DND-41 (cell line): ENCODE data around the gene NUDC.

Source experiments
- ATAC-seq: fragments of 200-7000 bp; cut with Tn5 transposase; 3 replicates; pipeline ENCODE4 v1.9.1; 2021; ENCODE audit warnings: low read depth; ENCODE audit not compliant: insufficient read depth
- DNase-seq: peaks from one replicate; pipeline ENCODE4 v3.0.0-alpha.2; 2020
- H2AFZ ChIP-seq: 2 replicates; pipeline ENCODE4 v1.6.0; 2012; ENCODE audit warnings: low read depth, low read length
- H3K27ac ChIP-seq: 2 replicates; pipeline ENCODE4 v1.5.1; 2012; ENCODE audit warnings: low read length, inconsistent platforms
- H3K27me3 ChIP-seq: fragments of 200-600 bp; sonication (generic); 2 replicates; pipeline ENCODE4 v1.6.0; 2012; ENCODE audit warnings: low read length, mild to moderate bottlenecking, inconsistent platforms; ENCODE audit not compliant: insufficient read depth, poor library complexity
- H3K36me3 ChIP-seq: 2 replicates; pipeline ENCODE4 v1.5.1; 2012; ENCODE audit warnings: low read length, inconsistent platforms; ENCODE audit not compliant: insufficient read depth
- H3K4me1 ChIP-seq: 2 replicates; pipeline ENCODE4 v1.5.1; 2012; ENCODE audit warnings: mild to moderate bottlenecking, low read length; ENCODE audit not compliant: insufficient read depth
- H3K4me2 ChIP-seq: 2 replicates; pipeline ENCODE4 v1.6.0; 2012; ENCODE audit warnings: mild to moderate bottlenecking, moderate library complexity, low read length, inconsistent platforms; ENCODE audit not compliant: insufficient read depth
- H3K4me3 ChIP-seq, 2 experiments: fragments of 200-600 bp in 1 of 2; shearing (Covaris generic) in 1 of 2; 2 replicates each; pipeline ENCODE4 v1.5.1; 2012 to 2016; ENCODE audit warnings: inconsistent platforms in 2 of 2, low read length in 2 of 2, mild to moderate bottlenecking in 2 of 2, low read depth in 1 of 2, moderate library complexity in 1 of 2
- H3K79me2 ChIP-seq: 2 replicates; pipeline ENCODE4 v1.6.0; 2012; ENCODE audit warnings: low read length, inconsistent platforms; ENCODE audit not compliant: insufficient read depth
- H3K9ac ChIP-seq: 2 replicates; pipeline ENCODE4 v1.6.0; 2012; ENCODE audit warnings: low read depth, mild to moderate bottlenecking, inconsistent platforms, low read length, moderate library complexity
- H3K9me3 ChIP-seq: 2 replicates; pipeline ENCODE4 v1.5.1; 2012; ENCODE audit warnings: low read length, moderate library complexity, mild to moderate bottlenecking, inconsistent platforms; ENCODE audit not compliant: insufficient read depth, severe bottlenecking
- H4K20me1 ChIP-seq: 2 replicates; pipeline ENCODE4 v1.6.0; 2012; ENCODE audit warnings: low read length; ENCODE audit not compliant: insufficient read depth
- EZH2 ChIP-seq: IDR thresholded peaks from 3 replicates; pipeline ENCODE4 v1.6.1; 2012; ENCODE audit warnings: borderline replicate concordance, low read depth, mild to moderate bottlenecking, moderate library complexity, low read length, inconsistent platforms; ENCODE audit not compliant: severe bottlenecking
- TF ChIP-seq, protein P1 (sequence below): IDR thresholded peaks from 2 replicates; pipeline ENCODE4 v1.5.1; 2012; ENCODE audit warnings: borderline replicate concordance, low read length, moderate library complexity, mild to moderate bottlenecking; ENCODE audit not compliant: poor library complexity, severe bottlenecking; ENCODE audit errors: extremely low read depth

NUDC gene

DNA sequence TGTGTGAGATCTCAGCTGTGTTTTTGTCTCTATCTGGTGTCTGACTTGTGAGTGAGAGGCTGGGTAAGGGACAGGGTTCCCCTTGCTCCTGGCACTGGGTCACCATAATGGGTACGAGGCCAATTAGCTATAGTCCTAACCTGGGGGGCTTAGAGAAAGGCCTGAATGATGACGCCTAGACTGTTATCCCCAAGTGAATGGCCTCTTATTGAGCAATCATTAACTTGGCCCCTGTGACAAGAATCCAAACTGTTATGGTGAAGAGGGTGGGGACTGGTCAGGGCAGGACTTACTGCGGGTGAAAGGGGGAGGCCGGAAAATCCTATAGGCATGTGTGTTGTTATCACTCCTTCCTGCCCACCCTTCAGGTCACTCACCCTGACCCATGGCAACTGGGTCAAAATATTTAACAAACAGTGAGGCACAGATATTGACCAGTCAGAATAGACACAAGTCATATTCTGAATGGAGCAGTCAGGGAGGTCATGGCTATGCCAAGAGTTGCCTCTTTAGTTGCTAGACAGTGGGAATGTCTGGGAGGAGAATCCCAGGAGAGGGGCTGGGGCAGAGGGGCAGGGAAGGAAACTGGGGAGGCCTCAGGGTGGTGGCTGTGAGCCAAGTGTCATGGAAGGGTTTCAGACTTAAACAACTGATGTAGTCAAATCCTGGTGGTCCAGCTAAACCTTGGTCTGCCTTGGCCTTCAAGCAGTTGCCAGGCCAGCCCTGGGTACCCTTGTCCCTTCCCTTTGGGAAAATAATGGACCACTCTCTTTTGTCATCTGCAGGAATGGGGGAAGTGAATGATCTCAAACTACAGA lies 11.0 kb upstream of the NUDC start:
- Histone ChIP-seq H3K27ac (no peak overlapping the region), H3K79me2 (no peaks in the 10 kb centered on the region), H3K9ac (no peak overlapping the region), H3K4me2 (no peak overlapping the region), H3K36me3 (no peaks in the 10 kb centered on the region), H3K4me1 (no peaks in the 10 kb centered on the region), H4K20me1 (no peaks in the 10 kb centered on the region), H3K27me3 (no peaks in the 10 kb centered on the region), H3K4me3 (no peak overlapping the region), H3K9me3 (no peaks in the 10 kb centered on the region), H2AFZ (no peak overlapping the region; the same call in 1 of the 2 replicates)
- DNase-seq (no peak), ATAC-seq (no peak)
- TF ChIP-seq, protein P1, sequence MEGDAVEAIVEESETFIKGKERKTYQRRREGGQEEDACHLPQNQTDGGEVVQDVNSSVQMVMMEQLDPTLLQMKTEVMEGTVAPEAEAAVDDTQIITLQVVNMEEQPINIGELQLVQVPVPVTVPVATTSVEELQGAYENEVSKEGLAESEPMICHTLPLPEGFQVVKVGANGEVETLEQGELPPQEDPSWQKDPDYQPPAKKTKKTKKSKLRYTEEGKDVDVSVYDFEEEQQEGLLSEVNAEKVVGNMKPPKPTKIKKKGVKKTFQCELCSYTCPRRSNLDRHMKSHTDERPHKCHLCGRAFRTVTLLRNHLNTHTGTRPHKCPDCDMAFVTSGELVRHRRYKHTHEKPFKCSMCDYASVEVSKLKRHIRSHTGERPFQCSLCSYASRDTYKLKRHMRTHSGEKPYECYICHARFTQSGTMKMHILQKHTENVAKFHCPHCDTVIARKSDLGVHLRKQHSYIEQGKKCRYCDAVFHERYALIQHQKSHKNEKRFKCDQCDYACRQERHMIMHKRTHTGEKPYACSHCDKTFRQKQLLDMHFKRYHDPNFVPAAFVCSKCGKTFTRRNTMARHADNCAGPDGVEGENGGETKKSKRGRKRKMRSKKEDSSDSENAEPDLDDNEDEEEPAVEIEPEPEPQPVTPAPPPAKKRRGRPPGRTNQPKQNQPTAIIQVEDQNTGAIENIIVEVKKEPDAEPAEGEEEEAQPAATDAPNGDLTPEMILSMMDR = no peak
- TF ChIP-seq EZH2 = no peak

DNA sequence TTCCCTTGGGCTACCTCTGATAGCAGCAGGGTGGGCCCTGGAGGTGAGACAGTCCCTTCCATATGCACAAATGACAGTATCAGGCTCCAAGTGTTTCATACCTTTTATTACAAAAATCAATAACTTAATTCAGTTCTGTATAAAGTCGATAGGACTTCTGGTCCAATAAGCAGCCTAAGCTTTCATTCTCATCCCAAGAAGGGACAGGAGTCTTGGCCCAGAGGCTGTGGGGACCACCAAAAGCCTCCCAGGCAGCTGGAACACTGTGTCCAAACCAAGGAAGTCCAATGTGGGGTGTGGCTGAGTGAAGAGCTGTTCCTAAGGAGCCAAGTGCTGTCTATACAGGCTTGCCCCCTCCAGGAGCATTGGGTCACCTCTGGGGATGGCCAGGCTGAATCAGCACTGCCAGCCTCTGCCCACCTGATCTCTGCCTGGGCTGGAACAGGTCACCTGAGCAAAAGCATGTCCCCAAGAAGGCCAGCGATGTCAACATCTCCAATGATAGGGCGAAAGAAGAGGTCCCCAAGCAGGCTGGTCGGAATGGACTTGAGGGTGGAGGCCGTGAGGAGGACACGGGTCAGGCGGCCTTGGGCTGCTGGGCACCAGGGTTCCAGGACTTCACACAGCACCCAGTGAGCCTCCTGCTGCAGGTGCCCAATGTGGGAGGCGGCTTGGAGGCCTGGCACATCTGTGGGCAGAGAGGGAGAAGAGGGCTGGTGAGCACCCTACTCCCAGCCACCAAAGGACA lies 10.0 kb upstream of the NUDC start:
- no peaks in the 10 kb centered on the region for H3K9me3 ChIP-seq
- ATAC-seq = no peak
- no peaks in the 10 kb centered on the region for H3K27me3 ChIP-seq
- no peaks in the 10 kb centered on the region for H3K36me3 ChIP-seq
- H3K4me2 ChIP-seq = no peak overlapping the region
- H4K20me1 ChIP-seq = no peaks in the 10 kb centered on the region
- TF ChIP-seq EZH2 = no peak
- TF ChIP-seq, protein P1 = no peak
- H3K4me1 ChIP-seq = no peaks in the 10 kb centered on the region
- H3K27ac ChIP-seq = no peak overlapping the region
- no peak overlapping the region for H3K9ac ChIP-seq
- H2AFZ ChIP-seq = no peak overlapping the region
- no peak for DNase-seq
- H3K79me2 ChIP-seq = no peaks in the 10 kb centered on the region
- no peak overlapping the region for H3K4me3 ChIP-seq

DNA sequence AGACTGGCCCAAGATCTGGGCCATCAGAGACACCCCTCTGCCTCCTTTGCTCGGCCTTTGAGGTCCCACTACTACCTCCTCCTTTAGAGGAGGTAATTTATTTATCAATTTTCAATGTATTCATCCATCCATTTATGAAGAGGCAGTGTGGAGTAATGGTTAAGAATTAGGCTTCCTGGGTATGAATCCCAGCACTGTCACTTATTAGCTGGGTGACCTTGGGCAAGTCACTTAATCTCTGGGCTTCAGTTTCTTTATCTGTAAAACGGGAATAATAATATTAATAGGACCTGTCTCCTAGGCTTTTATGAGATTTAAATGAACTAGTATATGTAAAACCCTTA lies 9.4 kb upstream of the NUDC start:
- Histone ChIP-seq H3K4me1 (no peaks in the 10 kb centered on the region), H3K4me2 (no peak overlapping the region), H3K36me3 (no peaks in the 10 kb centered on the region), H3K9ac (no peak overlapping the region), H3K4me3 (no peak overlapping the region), H4K20me1 (no peaks in the 10 kb centered on the region), H3K27me3 (no peaks in the 10 kb centered on the region), H3K79me2 (no peaks in the 10 kb centered on the region), H3K9me3 (no peaks in the 10 kb centered on the region), H2AFZ (no peak overlapping the region), H3K27ac (no peak overlapping the region)
- TF ChIP-seq, protein P1 = no peak
- TF ChIP-seq EZH2 = no peak
- ATAC-seq (no peak), DNase-seq (no peak)
